PC-9 (cell line): ENCODE data around the gene CRACR2A.

Source experiments
- EZH2 ChIP-seq: fragments of 200-600 bp; sonication (generic); IDR thresholded peaks from 2 replicates; pipeline ENCODE4 v1.8.0; 2017; ENCODE audit warnings: antibody characterized with exemption, low read depth
- TF ChIP-seq, protein P1 (sequence below): fragments of 200-600 bp; sonication (generic); conservative IDR thresholded peaks from 2 replicates; pipeline ENCODE4 v1.6.1; 2017; ENCODE audit warnings: mixed run types, antibody characterized with exemption, mild to moderate bottlenecking, moderate library complexity

DNA sequence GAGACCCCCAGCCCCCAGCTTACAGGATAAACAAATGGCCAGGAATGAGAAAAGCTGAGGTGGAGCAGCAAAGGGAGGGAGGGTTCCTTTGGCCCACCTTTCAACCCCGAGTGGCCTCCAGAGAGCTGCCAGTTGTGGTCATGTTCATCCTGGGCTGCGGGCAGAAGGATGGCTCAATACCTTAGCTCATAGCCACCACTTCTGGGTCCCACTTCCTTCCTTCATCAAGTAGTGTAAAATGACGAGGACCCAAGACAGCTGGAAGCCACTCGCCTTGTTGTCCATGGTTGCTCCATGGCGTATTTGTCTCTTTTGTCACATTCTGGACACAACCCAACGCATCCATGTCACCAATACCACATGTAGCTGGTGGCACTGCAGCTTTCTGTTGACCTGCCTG is 24.2 kb downstream of the CRACR2A start:
- no peak for TF ChIP-seq EZH2
- TF ChIP-seq, protein P1, sequence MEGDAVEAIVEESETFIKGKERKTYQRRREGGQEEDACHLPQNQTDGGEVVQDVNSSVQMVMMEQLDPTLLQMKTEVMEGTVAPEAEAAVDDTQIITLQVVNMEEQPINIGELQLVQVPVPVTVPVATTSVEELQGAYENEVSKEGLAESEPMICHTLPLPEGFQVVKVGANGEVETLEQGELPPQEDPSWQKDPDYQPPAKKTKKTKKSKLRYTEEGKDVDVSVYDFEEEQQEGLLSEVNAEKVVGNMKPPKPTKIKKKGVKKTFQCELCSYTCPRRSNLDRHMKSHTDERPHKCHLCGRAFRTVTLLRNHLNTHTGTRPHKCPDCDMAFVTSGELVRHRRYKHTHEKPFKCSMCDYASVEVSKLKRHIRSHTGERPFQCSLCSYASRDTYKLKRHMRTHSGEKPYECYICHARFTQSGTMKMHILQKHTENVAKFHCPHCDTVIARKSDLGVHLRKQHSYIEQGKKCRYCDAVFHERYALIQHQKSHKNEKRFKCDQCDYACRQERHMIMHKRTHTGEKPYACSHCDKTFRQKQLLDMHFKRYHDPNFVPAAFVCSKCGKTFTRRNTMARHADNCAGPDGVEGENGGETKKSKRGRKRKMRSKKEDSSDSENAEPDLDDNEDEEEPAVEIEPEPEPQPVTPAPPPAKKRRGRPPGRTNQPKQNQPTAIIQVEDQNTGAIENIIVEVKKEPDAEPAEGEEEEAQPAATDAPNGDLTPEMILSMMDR = no peak
